Measurements from ENCODE around the gene NR2E3.

NR2E3 gene

DNA sequence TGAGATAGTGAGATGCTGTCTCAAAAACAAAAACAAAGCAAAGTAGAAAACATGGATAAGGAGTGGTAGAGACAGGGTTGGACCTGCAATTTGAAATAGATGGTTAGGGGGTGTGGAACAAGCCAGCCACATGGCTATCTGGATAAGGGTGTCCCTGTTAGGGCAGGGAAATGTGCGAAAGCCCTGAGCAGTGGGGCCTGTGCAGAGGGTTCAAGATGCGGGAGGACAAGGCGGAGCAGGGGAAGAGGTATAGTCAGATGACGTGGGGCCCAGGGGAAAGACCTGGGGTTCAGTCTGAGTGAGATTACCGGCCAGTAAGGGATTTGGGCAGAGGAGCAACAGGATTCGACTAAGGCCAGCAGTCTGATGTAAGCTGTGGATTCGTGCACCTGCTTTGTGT lies 18.4 kb upstream of the NR2E3 start:
- no peak for DNase-seq (ENCODE audit: low read depth, low spot score)

DNA sequence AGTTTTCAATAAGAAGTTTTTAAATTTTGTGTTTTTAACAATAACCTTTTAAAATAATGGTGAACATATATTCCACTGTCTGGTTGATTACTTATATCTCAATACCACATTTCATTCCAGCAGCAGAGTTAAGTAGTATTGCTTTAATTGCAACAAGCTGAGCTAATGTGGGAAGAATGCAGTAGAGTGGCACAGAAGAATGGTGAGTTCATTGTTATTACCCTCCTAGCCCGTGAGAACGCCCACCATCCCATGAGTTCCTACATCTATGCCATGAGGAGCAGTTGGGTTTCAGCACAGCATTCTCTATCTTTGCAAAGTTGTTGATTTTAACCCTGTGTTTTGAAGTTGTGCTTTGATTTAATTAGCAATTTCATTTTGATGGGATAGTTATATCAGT lies 17.8 kb upstream of the NR2E3 start:
- no peak for DNase-seq (ENCODE audit: low read depth, low spot score)

- DNase-seq (ENCODE audit: low read depth, low spot score), result no peak
These were observed 11.7 kb upstream of the NR2E3 start for GRCh38 chr15:71798641-71799040.

GRCh38 chr15:71800190-71800589 lies 10.2 kb upstream of the NR2E3 start:
- DNase-seq (ENCODE audit: low read depth, low spot score), result no peak

- DNase-seq (ENCODE audit: low read depth, low spot score), result peak; percentile 79
These were observed 9.3 kb upstream of the NR2E3 start for GRCh38 chr15:71800835-71801745.

- DNase-seq (ENCODE audit: low read depth, low spot score), result no peak
These were observed 8.3 kb upstream of the NR2E3 start for GRCh38 chr15:71801935-71802655.

DNA sequence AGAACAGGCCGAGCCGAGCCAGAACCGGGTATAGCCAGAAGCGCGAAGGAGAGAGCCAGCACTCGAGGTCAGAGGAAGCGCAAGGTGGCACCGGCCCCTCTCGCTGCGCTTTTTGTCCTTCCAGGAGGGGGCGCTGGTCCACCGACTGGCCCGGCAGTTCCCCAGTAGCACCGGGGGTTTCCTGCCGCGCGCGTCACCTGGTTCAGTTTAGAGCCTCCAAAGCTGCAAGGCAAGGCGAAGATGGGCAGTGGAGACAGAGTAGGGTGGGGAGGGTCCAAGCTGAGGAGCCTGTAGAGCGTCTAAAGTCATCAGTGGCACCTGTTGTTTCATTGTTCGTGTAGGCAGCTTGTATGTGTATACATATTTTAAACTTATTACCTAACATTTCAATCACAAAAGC lies 7.6 kb upstream of the NR2E3 start:
- no peak for DNase-seq (ENCODE audit: low read depth, low spot score)

DNA sequence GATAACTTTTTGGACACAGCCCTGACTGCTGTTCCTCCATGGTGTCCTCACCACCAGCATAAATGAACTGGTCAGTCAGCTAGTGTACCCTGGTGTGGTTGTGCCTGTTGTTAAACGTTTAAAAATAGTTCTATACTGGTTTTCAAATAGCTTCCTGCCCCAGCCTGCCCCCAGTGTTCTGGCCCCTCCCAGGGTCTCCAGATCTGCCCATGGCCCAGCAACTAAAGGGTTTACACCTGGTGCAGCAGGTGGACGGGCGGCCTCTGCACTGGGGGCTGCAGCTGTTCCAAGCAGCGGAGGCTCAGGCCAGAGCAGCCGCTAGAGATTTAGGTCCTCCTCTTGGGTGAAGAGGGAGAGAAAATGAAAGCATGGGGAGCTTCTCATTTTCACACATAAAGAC lies 6.1 kb upstream of the NR2E3 start:
- DNase-seq (ENCODE audit: low read depth, low spot score), result no peak

DNA sequence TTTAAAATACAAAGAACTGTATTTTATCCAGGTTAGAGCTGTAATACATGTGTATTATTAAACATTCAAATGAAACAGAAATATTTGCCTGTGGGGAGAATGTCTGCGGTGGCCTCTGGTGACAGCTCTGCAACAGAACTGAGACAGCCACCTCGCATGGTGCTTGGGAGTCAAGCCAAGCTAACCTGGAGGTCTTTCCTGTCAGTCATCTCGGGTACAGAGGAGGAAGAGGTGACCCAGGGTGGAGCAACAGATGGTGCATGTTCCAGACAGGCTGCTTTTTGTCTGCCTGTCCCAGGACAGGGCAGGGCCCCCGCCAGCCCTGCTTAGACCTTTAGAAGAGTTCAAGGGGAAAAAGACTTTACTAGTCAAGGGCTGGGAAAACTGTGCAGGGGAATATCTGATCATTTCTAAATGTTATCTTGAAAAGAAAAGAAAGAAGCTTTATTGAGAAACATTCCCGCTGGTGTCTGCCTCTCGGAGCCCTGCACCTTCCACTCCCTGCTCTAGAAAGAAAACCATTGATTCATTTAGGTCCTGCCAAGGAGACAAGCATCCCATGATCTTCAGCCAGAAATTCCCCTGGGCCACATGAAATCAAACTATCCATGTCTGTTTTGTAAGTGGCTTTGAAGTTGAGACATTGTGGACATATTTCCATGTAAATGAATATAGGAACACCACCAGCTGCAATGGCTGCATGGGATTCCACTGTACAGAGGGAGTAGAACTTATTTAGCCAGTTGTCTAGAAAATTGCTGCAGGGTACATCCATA lies 5.5 kb upstream of the NR2E3 start:
- no peak for DNase-seq (ENCODE audit: low read depth, low spot score)

DNA sequence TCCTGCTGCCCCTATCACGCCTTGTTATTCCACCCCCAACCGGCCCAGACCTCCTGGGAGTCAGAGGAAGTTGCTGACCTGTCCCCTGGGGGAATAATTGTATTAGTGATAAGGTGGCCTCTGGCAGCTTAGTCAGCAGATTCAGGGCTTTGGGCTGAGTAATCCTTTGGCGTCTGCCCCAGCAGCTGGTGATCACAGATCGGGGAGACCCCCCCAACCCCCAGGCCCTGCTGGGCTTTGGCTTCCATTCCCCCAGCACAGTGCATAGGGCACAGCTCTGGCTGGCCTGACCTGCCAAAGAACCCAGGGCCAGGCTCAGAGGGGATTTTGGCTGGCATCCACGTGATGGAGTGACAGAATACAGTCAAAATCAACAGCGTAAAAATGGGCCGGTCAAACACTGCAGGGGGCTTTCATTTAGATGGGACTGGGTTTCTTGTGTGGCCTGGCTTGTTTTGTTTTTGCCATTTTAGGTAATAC lies 3.9 kb upstream of the NR2E3 start:
- DNase-seq (ENCODE audit: low read depth, low spot score), result peak; percentile 68

GRCh38 chr15:71807125-71807629 lies 3.2 kb upstream of the NR2E3 start:
- DNase-seq (ENCODE audit: low read depth, low spot score), result no peak

DNA sequence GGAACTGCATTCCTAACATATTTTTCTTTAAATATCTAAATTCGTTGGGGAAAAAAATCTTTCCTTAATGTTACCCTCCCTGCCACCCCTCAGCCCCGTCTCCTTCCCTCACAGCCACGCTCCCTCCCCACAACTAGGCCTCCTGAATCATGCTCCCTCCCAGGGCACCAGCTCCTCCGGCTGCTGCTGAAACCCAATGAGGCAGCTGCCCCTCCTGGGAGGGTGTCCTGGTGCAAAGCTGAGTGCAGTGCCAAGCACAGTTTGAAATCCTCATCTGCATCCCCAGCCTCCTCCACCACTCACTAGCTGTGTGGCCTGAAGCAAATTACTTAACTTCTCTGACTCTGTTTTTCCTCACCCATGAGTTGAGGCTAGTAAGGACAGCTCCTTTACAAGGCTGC lies 2.7 kb upstream of the NR2E3 start:
- DNase-seq (ENCODE audit: low read depth, low spot score), result no peak

DNA sequence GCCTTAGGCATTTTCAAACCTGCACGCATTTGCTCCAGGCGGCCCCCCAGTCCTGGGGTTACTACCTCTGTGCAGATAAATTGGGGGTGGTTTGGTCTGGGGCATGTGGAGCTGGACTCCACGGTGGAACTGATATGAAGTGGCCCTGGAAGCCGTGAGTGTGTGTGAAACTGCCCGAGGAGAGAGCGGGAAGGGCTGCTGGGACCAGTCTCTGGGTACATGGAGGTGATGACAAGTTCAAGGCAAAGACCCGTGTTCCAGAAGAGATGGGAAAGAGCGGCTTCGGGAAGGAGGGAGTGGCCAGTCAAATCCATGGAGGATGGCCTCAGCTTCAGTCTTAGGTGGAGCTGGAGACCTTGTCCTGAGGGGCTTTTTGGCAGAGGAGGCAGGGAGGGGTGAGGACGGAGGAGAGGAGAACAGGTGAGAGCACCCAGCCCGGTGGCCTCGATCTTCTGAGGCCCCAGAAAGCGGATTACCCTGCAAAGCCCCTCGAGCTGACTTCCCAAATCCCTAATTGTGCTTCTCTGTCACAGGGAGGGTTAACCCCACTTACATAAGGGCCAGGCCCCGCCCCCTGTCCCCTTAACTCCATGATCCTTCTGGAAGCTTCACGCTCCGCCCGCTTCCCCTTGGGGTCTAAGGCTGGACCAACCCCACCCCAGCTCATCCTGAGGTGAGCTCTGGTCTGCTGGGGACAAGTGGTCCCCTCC lies 1.9 kb upstream of the NR2E3 start:
- DNase-seq (ENCODE audit: low read depth, low spot score), result no peak

- DNase-seq (ENCODE audit: low read depth, low spot score), result no peak
These were observed 1.0 kb upstream of the NR2E3 start for GRCh38 chr15:71809346-71809745.

- DNase-seq (ENCODE audit: low read depth, low spot score), result no peak
These were observed 832 bp downstream of the NR2E3 start for GRCh38 chr15:71811036-71811736.

GRCh38 chr15:71811752-71812735 lies 1.7 kb downstream of the NR2E3 start:
- DNase-seq (ENCODE audit: low read depth, low spot score), result no peak

- DNase-seq (ENCODE audit: low read depth, low spot score), result no peak
These were observed 2.8 kb downstream of the NR2E3 start for GRCh38 chr15:71812966-71813722.

- DNase-seq (ENCODE audit: low read depth, low spot score), result no peak
These were observed 3.5 kb downstream of the NR2E3 start for GRCh38 chr15:71813723-71814470.
